ENCODE measurements around the gene FANCE. TPM values are rescaled to one million over a fixed set of nuclear protein-coding genes. Genes with fewer than 3 reads are reported as not detected.
A peak's percentile ranks its signal among the peaks of the same experiment; 100 is the strongest.

Gene FANCE
- total and polyA plus RNA-seq, 9 of the 15 experiments (the other 6 are each of a cell fraction or from before 2014, with no cell fraction given) = 5.7 to 30.2 (median 17.0) TPM

- TF ChIP-seq JUND (IDR thresholded peaks at IDR 0.05; ENCODE audit: borderline replicate concordance, low read depth, low read length) = peak; percentile 90
- peak; percentile 64; the same call in 1 of the 3 replicates for TF ChIP-seq JUND (tag; IDR thresholded peaks at IDR 0.05; ENCODE audit: borderline replicate concordance, low read depth, low read length)
These were observed 38.1 kb downstream of the FANCE start (continued) for GRCh38 chr6:35489995-35490791.

- ATAC-seq (peak; percentile 5; the same call in 2 of the 3 replicates), FAIRE-seq (peak; percentile 15), DNase-seq (ENCODE audit: extremely low read depth in 1 of 4, low spot score in 3 of 4) (no peak)
- Histone ChIP-seq H3K79me2 (ENCODE audit: control insufficient read depth, insufficient read depth, low read length) (peaks cover 27% of the 10 kb centered on the region; the same call in 2 of the 3 replicates), H3K27me3 (ENCODE audit: control insufficient read depth in 2 of 2, insufficient read depth in 2 of 2, low read length in 2 of 2) (no peaks in the 10 kb centered on the region), H3K4me2 (ENCODE audit: insufficient read depth, low read length) (no peak overlapping the region; the same call in 1 of the 2 replicates), H3K9me1 (ENCODE audit: control insufficient read depth, insufficient read depth, low read length) (peaks cover 3% of the 10 kb centered on the region), H3K4me3 (no peak overlapping the region), H3K9ac (ENCODE audit: insufficient read depth in 1 of 2, low read depth in 2 of 2, low read length in 2 of 2) (peak overlapping the region; percentile 36 to 84; a peak in 3 of 4 replicates), H3K9me3 (replicated peaks; ENCODE audit: control insufficient read depth, insufficient read depth, low read depth, low read length) (no peaks in the 10 kb centered on the region), H3K36me3 (ENCODE audit: control insufficient read depth, insufficient read depth, low read length) (no peaks in the 10 kb centered on the region), H3K4me1 (replicated peaks in 1 of 2; ENCODE audit: control insufficient read depth in 2 of 2, insufficient read depth in 2 of 2, low read length in 2 of 2) (peaks cover 51 to 69% of the 10 kb centered on the region in 2 experiments), H2AFZ (ENCODE audit: low read depth, low read length) (no peak overlapping the region), H3K27ac (ENCODE audit: extremely low read depth, low read depth, low read length) (peak overlapping the region; percentile 67; the same call in 1 of the 3 replicates), H4K20me1 (replicated peaks; ENCODE audit: control insufficient read depth, insufficient read depth, low read length) (peaks cover 28% of the 10 kb centered on the region; the same call in 1 of the 2 replicates)
- ChIA-PET POLR2A (interaction anchor here (4.2 to 5.6 kb wide), 2 partner anchors 11 to 18 kb away, joined by 34 to 52 read pairs; no protein-coding TSS in a partner anchor), CTCF (ENCODE audit: low intra/inter-chr PET ratio) (no interaction called here)
- intact Hi-C loops (cut with micrococcal nuclease) (no loop called here), in situ Hi-C loops (cut with MboI) (no loop called here)
- 44% methylated on average over 8 of the region's 8 CpGs for WGBS (ENCODE audit: insufficient coverage, low coverage, missing lambda C conversion rate)
- BruUV-seq (replicated peaks) = no TSS peak
- no peak for TF ChIP-seq ZKSCAN8 (CRISPR knock-in tag; IDR thresholded peaks at IDR 0.05)
- no peak for TF ChIP-seq DIDO1 (tag; IDR thresholded peaks at IDR 0.05; ENCODE audit: low read depth)
- no peak for TF ChIP-seq JUNB (CRISPR knock-in tag; conservative IDR thresholded peaks at IDR 0.05)
- TF ChIP-seq ZZZ3 (IDR thresholded peaks at IDR 0.05) = no peak
- TF ChIP-seq SP2 (IDR thresholded peaks at IDR 0.05; ENCODE audit: extremely low read depth, low read depth, low read length, poor library complexity, severe bottlenecking) = no peak
- TF ChIP-seq USF1 (CRISPR knock-in tag; IDR thresholded peaks at IDR 0.05) = peak; percentile 43; the same call in 1 of the 2 replicates
- no peak for TF ChIP-seq TRIM24 (IDR thresholded peaks at IDR 0.05)
- TF ChIP-seq CREB5 (CRISPR knock-in tag; IDR thresholded peaks at IDR 0.05) = no peak
- 0 out of 4 replicates have a peak, but pooled peaks of 1 of the 2 experiments have one; percentile 36 for TF ChIP-seq KDM1A (IDR thresholded peaks at IDR 0.05)
- TF ChIP-seq ZBTB2 (IDR thresholded peaks at IDR 0.05) = no peak
- 0 out of 2 replicates have a peak, but pooled peaks have one; percentile 7 for TF ChIP-seq ZNF511 (CRISPR knock-in tag; IDR thresholded peaks at IDR 0.05)
- no peak for TF ChIP-seq CREBBP (IDR thresholded peaks at IDR 0.05; ENCODE audit: low read depth, low read length)
- TF ChIP-seq HDGF (IDR thresholded peaks at IDR 0.05) = 0 out of 2 replicates have a peak, but pooled peaks have one; percentile 51
These were observed 38.9 kb downstream of the FANCE start for GRCh38 chr6:35490821-35491557.
